H1 (cell line): ENCODE measurements around the gene OLFM1. TPM values are rescaled to one million over a fixed set of nuclear protein-coding genes. Genes with fewer than 3 reads are reported as not detected.

Experiments
- CHD2 ChIP-seq: IDR thresholded peaks from 2 replicates; pipeline ENCODE4 v1.6.1; 2012; ENCODE audit warnings: low read length, improper control_type of control experiment
- GABPA ChIP-seq: IDR thresholded peaks from 2 replicates; pipeline ENCODE4 v1.6.1; 2011; ENCODE audit warnings: mild to moderate bottlenecking, low read length, moderate library complexity, borderline replicate concordance; ENCODE audit not compliant: insufficient read depth
- HDAC2 ChIP-seq, 2 experiments: fragments of 300-600 bp in 1 of 2; sonication (generic) in 1 of 2; IDR thresholded peaks; 2 replicates each; pipeline ENCODE4 v1.6.1; 2011 to 2012; ENCODE audit warnings: low read depth in 2 of 2, low read length in 2 of 2, mild to moderate bottlenecking in 2 of 2, moderate library complexity in 2 of 2, borderline replicate concordance in 1 of 2, inconsistent platforms in 1 of 2
- JUN ChIP-seq: IDR thresholded peaks from 2 replicates; pipeline ENCODE4 v1.6.1; 2011; ENCODE audit warnings: low read depth, mild to moderate bottlenecking, improper control_type of control experiment, low read length
- KDM4A ChIP-seq: IDR thresholded peaks from one replicate; pipeline ENCODE4 v1.7.1; 2012; ENCODE audit warnings: low read depth, mild to moderate bottlenecking, moderate library complexity, low read length, inconsistent platforms; ENCODE audit not compliant: severe bottlenecking
- PHF8 ChIP-seq: fragments of 200-600 bp; sonication (generic); conservative IDR thresholded peaks from 2 replicates; pipeline ENCODE4 v1.7.1; 2012; ENCODE audit warnings: low read depth, mild to moderate bottlenecking, inconsistent platforms, low read length, moderate library complexity
- SIN3A ChIP-seq, 2 experiments: IDR thresholded peaks in 1 of 2; conservative IDR thresholded peaks in 1 of 2; 2 replicates each; pipeline ENCODE4 v1.6.1; 2011 to 2012; ENCODE audit warnings: low read length in 2 of 2, improper control_type of control experiment in 1 of 2, low read depth in 1 of 2, mild to moderate bottlenecking in 1 of 2
- SRF ChIP-seq: IDR thresholded peaks from 2 replicates; pipeline ENCODE4 v1.6.1; 2011; ENCODE audit warnings: mild to moderate bottlenecking, low read depth, low read length, moderate library complexity
- TAF7 ChIP-seq: optimal IDR thresholded peaks from 2 replicates; pipeline ENCODE3; 2011; ENCODE audit warnings: low read depth, mild to moderate bottlenecking, inconsistent platforms, low read length, moderate library complexity, borderline replicate concordance
- YY1 ChIP-seq: IDR thresholded peaks from 2 replicates; pipeline ENCODE4 v1.6.1; 2011; ENCODE audit warnings: low read depth, mild to moderate bottlenecking, low read length
- polyA plus RNA-seq, 7 experiments: library from polyadenylated mRNA; depleted of rRNA in 3 of 7; stranded (reverse) in 5 of 7; unstranded in 2 of 7; fragments of >200 nt in 5 of 7; fragments of 200-250 nt in 2 of 7; gene quantifications; 1 replicate in 5 of 7; 2 replicates in 1 of 7; 4 replicates in 1 of 7; pipeline versions ENCODE4 v1.2.1 to v1.2.3, GENCODE V29; 2011 to 2013; ENCODE audit warnings: missing spikeins in 2 of 7, mixed read lengths in 2 of 7
- total RNA-seq: library from RNA; stranded (reverse); fragmentation: NEBNext Ultra II Directional; extraction: Animal tissue kit (Norgen Biotek cat#: 25700); gene quantifications from 2 replicates; pipeline ENCODE4 v1.2.1, GENCODE V29; 2021
- TF ChIP-seq, protein P1 (sequence below): IDR thresholded peaks from 2 replicates; pipeline ENCODE4 v1.6.1; 2012; ENCODE audit warnings: low read length, inconsistent platforms

OLFM1 gene
- total and polyA plus RNA-seq, 2 of the 8 experiments (the other 6 are each of a cell fraction or from before 2014, with no cell fraction given) = 53.0 to 53.4 TPM

DNA sequence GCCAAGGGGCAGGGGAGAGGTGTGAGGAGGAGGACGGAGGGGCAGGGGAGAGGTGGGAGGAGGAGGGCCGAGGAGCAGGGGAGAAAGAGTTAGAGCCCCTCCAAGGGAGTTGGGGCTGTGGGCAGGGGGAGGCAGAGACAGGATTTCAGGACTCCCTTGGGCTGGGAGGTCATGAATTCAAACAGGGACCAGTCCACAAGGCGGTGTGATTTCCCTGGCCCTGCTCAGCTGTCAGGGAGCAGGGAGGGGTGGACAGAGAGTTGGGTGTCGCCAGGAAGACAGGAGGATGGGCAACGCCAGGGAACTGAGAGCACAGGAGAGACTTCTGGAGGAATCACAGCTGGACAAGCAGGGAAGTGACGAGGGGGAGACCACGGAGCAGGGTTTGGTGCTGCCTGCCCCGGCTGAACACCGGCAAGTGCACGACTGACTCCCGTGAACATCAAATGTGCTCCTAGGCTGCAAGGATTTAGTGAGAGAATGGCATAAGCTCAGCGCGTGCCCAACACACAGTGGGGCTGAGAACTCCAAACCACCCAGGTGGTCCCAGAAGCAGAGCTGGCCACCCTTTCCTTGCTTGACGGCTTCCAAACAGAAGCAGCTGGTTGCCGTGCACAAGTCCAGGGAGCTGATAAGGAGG, 17.8 kb upstream of the OLFM1 start (continued):
- TF ChIP-seq, protein P1, sequence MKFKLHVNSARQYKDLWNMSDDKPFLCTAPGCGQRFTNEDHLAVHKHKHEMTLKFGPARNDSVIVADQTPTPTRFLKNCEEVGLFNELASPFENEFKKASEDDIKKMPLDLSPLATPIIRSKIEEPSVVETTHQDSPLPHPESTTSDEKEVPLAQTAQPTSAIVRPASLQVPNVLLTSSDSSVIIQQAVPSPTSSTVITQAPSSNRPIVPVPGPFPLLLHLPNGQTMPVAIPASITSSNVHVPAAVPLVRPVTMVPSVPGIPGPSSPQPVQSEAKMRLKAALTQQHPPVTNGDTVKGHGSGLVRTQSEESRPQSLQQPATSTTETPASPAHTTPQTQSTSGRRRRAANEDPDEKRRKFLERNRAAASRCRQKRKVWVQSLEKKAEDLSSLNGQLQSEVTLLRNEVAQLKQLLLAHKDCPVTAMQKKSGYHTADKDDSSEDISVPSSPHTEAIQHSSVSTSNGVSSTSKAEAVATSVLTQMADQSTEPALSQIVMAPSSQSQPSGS = no peak
- TF ChIP-seq JUN = no peak
- TF ChIP-seq PHF8 = no peak
- TF ChIP-seq SRF = no peak
- no peak for TF ChIP-seq HDAC2 (IDR thresholded peaks at IDR 0.05; ENCODE audit: borderline replicate concordance in 1 of 2, low read depth in 2 of 2, low read length in 2 of 2)
- no peak for TF ChIP-seq YY1
- TF ChIP-seq GABPA = no peak
- no peak for TF ChIP-seq KDM4A
- TF ChIP-seq TAF7 = no peak
- no peak for TF ChIP-seq CHD2
- TF ChIP-seq SIN3A (conservative IDR thresholded peaks at IDR 0.05 in 1 of 2, IDR thresholded peaks at IDR 0.05 in 1 of 2; ENCODE audit: low read depth in 1 of 2, low read length in 2 of 2) = no peak
- TF ChIP-seq, all 59 proteins: peak for 0
